Inflammatory macrophage (primary cell): ENCODE results near the gene ZFYVE1.
A peak's percentile ranks its signal among the peaks of the same experiment; 100 is the strongest.
"Not testable (repeated sequence)": the region's sequence is repeated elsewhere in the genome, so short reads cannot be mapped to it uniquely, and the experiment has no call there.

Experiments
- DNase-seq, 2 donors: peaks; one replicate each; pipeline ENCODE4 v3.0.0-alpha.2; 2020 to 2022
- total RNA-seq, 18 experiments: gene quantifications; one replicate each; lab custom pipeline; 2026; ENCODE audit warnings: mixed read lengths in 6 of 18, inconsistent platforms in 2 of 18; lab: John Stamatoyannopoulos, UW

The ZFYVE1 gene
- total RNA-seq, result 10.6 to 38.0 (median 18.3) reads per million in 18 experiments

- DNase-seq, result peak; percentile 99
Observed at GRCh38 chr14:73026845-73027542, at the start of gene ZFYVE1. ZFYVE1 (minus strand) TSS chr14:73027106; CDS start chr14:73024508, 2,598 bp downstream.

DNA sequence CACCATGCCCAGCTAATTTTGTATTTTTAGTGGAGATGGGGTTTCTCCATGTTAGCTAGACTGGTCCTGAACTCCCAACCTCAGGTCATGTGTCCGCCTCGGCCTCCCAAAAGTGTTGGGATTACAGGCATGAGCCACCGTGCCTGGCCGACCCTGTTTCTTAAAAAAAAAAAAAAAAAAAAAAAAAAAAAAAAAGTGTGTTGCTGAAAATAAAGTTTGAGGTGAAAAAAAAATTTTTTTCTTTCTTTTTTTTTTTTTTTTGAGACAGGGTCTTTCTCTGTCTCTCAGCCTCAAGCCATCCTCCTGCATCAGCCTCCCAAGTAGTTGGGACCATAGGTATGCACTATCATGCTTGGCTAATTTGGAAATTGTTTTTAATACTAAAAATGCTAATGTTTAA is 42.7 kb upstream of the ZFYVE1 start:
- DNase-seq, result no peak

GRCh38 chr14:73058922-73059673 is 32.2 kb upstream of the ZFYVE1 start:
- DNase-seq, result peak; percentile 48 to 52

DNA sequence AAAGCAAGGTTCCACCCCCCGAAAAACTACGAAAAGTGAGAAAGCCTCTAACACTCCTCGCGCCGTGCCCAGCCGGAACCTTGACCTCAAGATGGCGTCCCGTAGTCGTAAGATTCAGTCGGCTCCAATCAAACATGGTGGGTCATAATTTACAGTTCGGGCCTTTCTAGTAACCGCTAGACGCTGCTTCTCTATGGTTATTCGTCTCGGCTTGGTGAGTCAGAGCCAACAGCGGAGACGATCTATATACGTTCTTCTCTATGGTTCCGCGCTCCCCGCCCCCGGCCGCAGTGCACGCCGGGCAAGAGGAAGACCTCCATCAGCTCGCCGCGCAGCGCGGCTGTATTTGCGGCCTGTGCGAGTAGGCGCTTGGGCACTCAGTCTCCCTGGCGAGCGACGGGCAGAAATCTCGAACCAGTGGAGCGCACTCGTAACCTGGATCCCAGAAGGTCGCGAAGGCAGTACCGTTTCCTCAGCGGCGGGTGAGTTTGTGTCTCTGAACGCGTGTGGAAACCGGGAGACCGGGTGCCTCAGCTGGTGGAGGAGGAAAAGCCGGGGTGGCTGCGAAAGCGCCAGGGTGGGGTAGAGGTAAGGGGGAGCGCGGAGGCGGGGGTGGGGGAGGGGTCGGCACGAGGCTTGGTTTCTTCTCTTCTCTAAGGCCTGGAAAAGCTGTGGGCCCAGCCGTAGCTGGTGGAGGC is 31.5 kb upstream of the ZFYVE1 start, which contains the start of gene RBM25:
Gene RBM25, plus strand, starts transcription at position 311 of the 698 bp plus-strand sequence. CDS start 13,108 bp downstream, outside the sequence.
- peak; percentile 99 for DNase-seq

DNA sequence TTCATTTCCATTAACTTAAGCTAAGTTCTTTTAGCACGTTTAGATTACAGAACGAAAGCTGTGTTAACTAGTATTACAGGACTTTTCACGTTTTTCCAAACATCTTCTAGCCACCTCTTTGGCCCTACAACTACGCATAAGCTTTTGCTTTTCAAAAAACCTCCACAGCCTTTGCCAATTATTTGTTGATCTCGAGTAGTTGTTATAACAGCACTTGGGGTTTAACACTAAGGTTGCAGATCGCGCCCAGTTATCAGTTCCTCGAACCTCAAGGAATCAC is 31.0 kb upstream of the ZFYVE1 start:
- DNase-seq, result no peak

GRCh38 chr14:73055251-73055650 is 28.3 kb upstream of the ZFYVE1 start:
- no peak for DNase-seq

DNA sequence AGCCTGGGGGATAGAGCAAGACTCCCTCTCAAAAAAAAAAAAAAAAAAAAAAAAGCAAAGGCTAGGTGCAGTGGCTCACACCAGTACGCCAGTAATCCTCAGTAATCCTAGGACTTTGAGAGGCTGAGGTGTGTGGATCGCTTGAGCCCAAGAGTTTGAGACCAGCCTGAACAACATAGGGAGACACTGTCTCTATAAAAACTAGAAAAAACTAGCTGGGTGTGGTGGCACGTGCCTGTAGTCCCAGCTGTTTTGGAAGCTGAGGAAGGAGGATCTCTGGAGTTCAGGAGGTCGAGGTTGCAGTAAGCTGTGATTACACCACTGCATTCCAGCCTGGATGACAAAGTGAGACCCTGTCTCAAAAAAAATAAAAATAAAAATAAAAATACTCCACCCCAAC is 22.5 kb upstream of the ZFYVE1 start:
- no peak for DNase-seq

GRCh38 chr14:73047808-73048207 is 20.9 kb upstream of the ZFYVE1 start:
- no peak for DNase-seq

DNA sequence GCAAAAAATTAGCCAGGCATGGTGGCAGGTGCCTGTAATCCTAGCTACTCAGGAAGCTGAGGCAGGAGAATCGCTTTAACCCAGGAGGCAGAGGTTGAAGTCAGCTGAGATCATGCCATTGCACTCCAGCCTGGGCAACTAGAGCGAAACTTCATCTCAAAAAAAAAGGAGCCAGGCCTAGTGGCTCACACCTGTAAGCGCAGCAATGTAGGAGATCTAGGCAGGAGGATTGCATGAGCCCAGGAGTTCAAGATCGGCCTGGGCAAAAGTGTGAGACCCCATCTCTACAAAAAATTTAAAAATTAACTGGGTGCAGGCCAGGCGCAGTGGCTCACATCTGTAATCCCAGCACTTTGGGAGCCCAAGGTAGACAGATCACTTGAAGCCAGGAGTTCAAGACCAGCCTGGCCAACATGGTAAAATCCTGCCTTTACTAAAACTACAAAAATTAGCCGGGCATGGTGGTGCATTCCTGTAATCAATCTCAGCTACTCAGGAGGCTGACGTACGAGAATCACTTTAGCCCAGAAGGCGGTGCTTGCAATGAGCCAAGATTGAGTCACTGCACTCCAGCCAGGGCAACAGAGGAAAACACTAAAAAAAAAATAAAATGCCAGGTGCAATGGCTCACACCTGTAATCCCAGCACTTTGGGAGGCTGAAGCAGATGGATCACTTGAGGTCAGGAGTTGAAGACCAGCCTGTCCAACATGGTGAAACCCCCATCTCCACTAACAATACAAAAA is 10.0 kb upstream of the ZFYVE1 start:
- DNase-seq, result not testable (repeated sequence)

- DNase-seq, result no peak
Observed at GRCh38 chr14:73027984-73028383, 1.1 kb upstream of the ZFYVE1 start.

GRCh38 chr14:73027546-73027945 is 640 bp upstream of the ZFYVE1 start:
- no peak for DNase-seq

DNA sequence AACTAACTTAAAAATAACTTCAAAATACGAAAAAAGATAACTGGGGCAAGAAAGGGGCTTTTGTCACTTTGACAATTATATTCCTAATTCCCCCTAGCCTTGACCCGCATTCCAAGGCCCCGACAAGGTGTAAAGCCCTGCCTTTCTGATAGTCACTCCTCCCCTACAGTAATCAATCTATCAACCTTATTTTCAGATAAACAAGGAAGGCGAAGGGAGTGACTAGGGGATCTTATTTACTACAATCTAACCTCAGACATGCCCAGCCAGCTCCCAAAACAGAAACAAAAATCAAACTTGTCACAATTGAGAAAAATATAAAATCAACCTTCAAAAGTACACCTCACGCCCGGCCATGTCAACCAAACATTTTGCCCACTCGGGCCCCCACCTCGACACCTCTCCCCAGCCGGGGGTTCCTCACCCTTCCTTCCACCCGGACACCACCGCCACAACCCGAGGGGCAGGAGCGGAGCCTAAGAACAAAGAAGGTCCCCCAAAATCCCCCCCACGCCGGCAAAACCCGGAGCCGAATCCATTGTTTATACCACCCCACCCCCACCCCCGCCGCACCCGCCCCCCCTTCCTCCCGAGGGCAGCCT is 562 bp downstream of the ZFYVE1 start:
- DNase-seq, result no peak

- no peak for DNase-seq
Observed at GRCh38 chr14:73025544-73025943, 1.4 kb downstream of the ZFYVE1 start.

GRCh38 chr14:73022051-73022450 is 4.9 kb downstream of the ZFYVE1 start:
- no peak for DNase-seq

GRCh38 chr14:73016011-73016410 is 10.9 kb downstream of the ZFYVE1 start:
- not testable (repeated sequence) for DNase-seq

DNA sequence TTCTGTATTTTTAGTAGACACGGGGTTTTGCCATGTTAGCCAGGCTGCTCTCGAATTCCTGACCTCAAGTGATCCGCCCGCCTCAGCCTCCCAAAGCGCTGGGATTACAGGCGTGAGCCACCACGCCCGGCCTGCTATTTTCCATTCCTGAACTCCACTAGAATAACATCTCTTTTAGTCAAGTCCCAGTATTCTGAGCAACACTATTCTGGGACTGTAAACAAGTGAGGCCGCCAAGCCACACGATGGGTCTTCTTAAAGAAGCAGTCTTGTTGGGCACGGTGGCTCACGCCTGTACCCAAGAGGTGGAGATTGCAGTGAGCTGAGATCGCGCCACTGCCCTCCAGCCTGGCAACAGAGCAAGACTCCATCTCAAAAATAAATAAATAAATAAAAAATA is 11.4 kb downstream of the ZFYVE1 start:
- not testable (repeated sequence) for DNase-seq

- no peak for DNase-seq
Observed at GRCh38 chr14:73014105-73014504, 12.8 kb downstream of the ZFYVE1 start.

DNA sequence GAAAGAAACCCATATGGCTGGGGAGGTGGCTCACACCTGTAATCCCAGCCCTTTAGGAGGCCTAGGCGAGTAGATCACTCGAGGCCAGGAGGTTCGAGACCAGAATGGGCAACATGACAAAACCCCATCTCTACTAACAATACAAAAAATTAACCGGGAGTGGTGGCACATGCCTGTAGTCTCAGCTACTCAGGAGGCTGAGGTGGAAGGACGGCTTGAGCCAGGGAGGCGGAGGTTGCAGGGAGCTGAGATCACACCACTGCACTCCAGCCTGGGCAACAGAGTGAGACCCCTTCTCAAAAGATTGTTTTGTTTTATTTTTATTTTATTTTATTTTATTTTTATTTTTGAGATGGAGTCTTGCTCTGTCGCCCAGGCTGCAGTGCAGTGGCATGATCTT is 15.7 kb downstream of the ZFYVE1 start:
- DNase-seq, result not testable (repeated sequence)

DNA sequence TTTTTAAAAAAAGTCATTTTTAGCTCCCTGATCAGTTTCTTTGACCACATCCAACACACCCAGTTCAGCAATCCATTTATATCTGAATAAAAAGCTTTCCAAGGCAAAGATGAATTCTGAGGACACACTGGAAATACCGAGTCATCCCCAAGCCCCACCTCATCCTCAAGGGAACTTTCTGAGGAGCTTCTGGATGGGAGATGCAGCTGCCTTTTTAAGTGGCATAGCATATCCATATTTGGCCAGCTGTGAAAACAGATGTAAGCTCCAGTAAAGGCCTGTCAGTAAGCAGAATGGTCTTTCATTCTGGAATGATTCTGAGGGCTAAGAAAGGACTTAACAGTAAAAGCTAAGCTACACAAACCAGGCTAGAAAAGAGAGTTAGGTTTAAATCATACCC is 18.4 kb downstream of the ZFYVE1 start:
- DNase-seq, result no peak

DNA sequence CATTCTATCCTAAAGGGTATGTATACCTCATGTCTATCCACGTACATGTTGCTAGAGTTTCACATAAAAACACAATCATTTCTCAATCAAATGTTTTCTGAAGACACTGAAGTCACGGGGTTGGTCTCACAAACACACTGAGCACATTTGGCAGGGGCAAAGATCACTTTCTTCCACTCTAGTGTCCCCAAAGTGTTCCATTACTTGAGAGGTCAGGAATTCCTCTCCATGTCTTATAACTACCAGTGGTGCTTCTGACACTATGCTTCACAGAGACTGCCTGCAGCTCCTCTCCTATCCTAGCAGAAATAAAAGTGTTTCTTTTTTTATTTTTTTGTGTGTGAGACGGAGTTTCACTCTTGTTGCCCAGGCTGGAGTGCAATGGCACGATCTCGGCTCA is 19.1 kb downstream of the ZFYVE1 start:
- DNase-seq, result no peak

GRCh38 chr14:73004641-73005040 is 22.3 kb downstream of the ZFYVE1 start:
- DNase-seq, result not testable (repeated sequence)

DNA sequence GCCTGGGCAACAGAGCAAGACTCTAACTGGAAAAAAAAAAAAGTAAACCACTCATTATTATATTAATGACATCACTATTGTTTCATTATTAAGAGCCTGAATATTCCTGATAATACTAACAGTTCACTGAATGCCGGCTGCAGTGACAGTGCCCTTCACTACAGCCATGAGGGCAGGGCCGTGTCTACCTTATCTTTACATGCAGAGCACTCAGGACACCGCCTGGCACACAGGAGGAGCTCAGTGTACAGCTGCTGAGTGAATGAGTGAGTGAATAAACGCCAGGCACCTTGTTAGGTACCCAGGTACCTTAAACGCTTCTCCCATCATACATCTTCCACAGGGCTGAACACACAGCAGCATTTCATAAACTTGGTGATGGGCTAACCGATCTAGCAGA is 23.2 kb downstream of the ZFYVE1 start:
- DNase-seq, result no peak
